Measurements from ENCODE around the gene CASP8.

DNA sequence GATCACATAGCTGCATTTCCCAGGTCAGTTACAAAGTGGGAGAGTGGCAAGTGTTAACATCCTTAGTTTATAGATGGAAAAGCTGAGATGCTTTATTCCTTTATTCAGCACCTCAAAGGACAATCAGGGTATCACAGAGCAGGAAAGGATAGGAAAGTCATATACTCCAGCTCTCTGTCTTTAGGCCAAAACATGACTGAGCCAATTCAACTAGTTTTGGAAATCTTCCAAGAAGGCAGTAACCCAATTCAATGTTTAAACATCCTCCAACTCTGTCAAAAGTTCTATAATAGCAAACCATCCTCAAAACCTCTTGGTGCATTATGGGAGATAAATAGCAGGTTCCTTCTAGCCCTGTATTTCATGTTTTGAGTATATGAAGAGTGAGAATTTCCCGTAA is 25.2 kb downstream of the CASP8 start:
- TF ChIP-seq, protein P1, sequence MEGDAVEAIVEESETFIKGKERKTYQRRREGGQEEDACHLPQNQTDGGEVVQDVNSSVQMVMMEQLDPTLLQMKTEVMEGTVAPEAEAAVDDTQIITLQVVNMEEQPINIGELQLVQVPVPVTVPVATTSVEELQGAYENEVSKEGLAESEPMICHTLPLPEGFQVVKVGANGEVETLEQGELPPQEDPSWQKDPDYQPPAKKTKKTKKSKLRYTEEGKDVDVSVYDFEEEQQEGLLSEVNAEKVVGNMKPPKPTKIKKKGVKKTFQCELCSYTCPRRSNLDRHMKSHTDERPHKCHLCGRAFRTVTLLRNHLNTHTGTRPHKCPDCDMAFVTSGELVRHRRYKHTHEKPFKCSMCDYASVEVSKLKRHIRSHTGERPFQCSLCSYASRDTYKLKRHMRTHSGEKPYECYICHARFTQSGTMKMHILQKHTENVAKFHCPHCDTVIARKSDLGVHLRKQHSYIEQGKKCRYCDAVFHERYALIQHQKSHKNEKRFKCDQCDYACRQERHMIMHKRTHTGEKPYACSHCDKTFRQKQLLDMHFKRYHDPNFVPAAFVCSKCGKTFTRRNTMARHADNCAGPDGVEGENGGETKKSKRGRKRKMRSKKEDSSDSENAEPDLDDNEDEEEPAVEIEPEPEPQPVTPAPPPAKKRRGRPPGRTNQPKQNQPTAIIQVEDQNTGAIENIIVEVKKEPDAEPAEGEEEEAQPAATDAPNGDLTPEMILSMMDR (IDR thresholded peaks at IDR 0.05) = no peak
- no peak for TF ChIP-seq POLR2A (IDR thresholded peaks at IDR 0.05)
